Frontal cortex (tissue), 4 donors: ENCODE data around the gene CNTN4. TPM values are rescaled to one million over a fixed set of nuclear protein-coding genes. Genes with fewer than 3 reads are reported as not detected.
"Not testable (repeated sequence)": the region's sequence is repeated elsewhere in the genome, so short reads cannot be mapped to it uniquely, and the experiment has no call there.

Experiments
- DNase-seq, 2 donors: peaks; one replicate each; pipeline ENCODE4 v3.0.0; 2012; ENCODE audit warnings: low spot score in 2 of 2
- FAIRE-seq: peaks from 2 replicates; lab custom pipeline; 2012; peaks lifted over from hg19 to GRCh38; lab: Jason Lieb, UNC
- total RNA-seq: library from RNA; depleted of rRNA; stranded (reverse); fragments of >200 nt; gene quantifications from one replicate; pipeline ENCODE4 v1.2.3, GENCODE V29; 2014
- donor health status: control.
- donor health status: control.
- donor health status: control.

CNTN4 gene
- total RNA-seq, 1 donor from 2014 or later: 134 TPM

DNA sequence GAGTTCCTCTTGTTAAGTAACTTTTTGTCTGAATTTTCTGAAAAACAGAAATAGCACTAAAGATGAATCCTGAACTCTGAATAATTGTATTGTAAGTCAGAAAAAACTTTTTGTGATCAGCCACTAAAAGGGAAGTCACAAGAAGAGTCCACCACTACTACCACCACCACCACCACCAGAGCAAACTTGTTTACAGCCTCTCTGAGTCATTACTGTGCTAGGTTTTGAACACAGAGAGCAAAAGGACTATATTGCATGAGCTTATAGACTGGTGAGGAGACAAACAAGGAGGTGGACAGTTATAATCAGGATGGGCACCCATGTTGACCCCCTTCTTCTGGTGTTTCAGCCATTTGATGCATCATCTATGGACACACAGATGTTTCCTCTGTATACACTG lies 869.8 kb downstream of the CNTN4 start:
- DNase-seq (no peak), FAIRE-seq (no peak)

DNA sequence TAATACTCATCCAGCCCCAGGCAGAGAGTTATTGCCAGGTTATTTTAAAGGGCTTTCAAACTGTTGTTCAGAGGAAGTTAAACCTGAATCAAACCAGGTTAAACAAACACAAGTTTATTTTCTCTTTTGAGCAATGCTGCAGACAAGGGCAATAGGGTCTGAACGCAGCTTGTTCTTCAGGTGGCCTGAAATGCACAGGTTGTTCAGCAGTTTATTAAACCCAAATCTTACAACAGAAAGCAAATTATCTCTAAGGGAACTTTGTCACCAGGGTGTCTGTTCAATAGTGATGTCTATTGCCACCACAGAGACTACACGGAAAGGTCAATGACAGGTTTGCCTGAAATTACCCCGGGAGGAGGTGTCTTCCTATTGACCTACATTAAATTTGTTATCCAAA lies 877.5 kb downstream of the CNTN4 start:
- DNase-seq (no peak), FAIRE-seq (no peak)

- DNase-seq: no peak
- no peak for FAIRE-seq
Observed at GRCh38 chr3:2976796-2977195, 878.1 kb downstream of the CNTN4 start.

GRCh38 chr3:2978977-2979732 lies 880.5 kb downstream of the CNTN4 start:
- DNase-seq (no peak), FAIRE-seq (no peak)

- FAIRE-seq (no peak), DNase-seq (no peak)
Observed at GRCh38 chr3:2984005-2984830, 885.6 kb downstream of the CNTN4 start.

GRCh38 chr3:2984831-2985220 lies 886.2 kb downstream of the CNTN4 start:
- no peak for FAIRE-seq
- no peak for DNase-seq

DNA sequence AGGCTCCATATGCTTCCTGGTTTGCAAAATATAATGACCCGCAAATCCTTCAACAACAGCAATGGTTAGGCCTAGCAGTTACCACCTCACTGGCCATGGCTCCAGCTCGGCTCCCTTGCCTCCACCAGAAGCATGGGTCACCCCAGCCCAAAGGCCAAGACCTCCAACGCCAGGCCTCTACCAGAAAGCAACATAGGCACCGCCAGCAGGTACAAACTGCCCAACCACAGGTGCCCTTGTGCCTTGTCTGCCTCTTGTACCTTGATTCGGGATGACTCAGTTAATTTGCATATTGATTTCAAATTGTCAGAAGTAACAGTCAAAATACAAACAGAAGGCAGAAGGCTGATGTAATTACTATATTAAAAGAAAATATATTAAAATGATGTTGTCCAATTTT lies 886.8 kb downstream of the CNTN4 start:
- no peak for FAIRE-seq

DNA sequence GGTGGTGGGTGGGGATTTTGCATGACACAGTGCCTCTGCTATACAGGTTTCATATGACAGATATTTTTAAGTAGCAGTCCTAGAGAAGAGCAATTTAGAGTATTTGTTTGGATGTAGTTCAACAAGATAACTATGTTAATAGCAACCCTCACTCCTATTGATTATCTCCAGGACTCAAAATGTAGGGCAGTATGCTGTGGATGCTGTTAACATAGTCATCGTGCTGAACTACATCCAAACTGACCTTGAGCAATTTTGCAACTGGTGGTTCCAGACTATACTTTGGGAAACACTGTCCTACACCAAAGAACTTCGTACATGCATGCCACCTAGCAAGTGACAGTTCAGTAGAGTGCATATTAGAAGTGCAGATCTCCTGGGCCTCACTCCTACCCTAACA lies 893.9 kb downstream of the CNTN4 start:
- no peak for DNase-seq
- no peak for FAIRE-seq

More for the DNA sequence above, 886.8 kb downstream of the CNTN4 start:
- no peak for DNase-seq

- DNase-seq, FAIRE-seq: not testable (repeated sequence)
Observed at GRCh38 chr3:2993130-2993529, 894.5 kb downstream of the CNTN4 start.

GRCh38 chr3:2993736-2994135 lies 895.1 kb downstream of the CNTN4 start:
- FAIRE-seq: no peak
- no peak for DNase-seq

GRCh38 chr3:2995195-2995594 lies 896.5 kb downstream of the CNTN4 start:
- no peak for DNase-seq

GRCh38 chr3:3005146-3005744 lies 906.6 kb downstream of the CNTN4 start:
- FAIRE-seq: no peak
- DNase-seq: peak in 1 of 2 donors; percentile 8

More at GRCh38 chr3:2995195-2995594, 896.5 kb downstream of the CNTN4 start:
- FAIRE-seq: no peak

- FAIRE-seq (no peak), DNase-seq (no peak)
Observed at GRCh38 chr3:3013317-3014052, 914.8 kb downstream of the CNTN4 start.

GRCh38 chr3:3015185-3016089 lies 916.8 kb downstream of the CNTN4 start:
- peak; percentile 19 to 36 for DNase-seq
- FAIRE-seq: peak; percentile 40

DNA sequence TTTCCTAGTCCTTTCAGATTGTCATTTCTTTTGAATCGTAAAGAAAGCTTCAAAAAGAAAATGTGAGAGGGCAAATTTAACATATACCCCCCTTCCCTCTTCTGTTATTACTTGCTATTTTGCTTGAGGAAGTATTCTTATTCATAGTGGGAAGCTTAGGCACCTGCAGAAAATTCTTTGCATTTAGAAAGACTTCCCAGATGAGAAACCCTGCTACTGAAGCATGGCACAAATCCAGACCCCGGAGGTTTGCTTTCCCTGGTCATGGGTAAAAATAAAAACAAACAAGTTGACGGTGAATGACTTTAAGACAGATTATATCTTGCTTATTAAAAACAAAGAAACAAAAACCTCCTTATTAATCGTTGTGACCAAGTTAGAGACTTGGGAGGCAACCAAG lies 917.6 kb downstream of the CNTN4 start:
- no peak for FAIRE-seq

GRCh38 chr3:3020209-3020608 lies 921.5 kb downstream of the CNTN4 start:
- FAIRE-seq (no peak), DNase-seq (no peak)

More for the DNA sequence above, 917.6 kb downstream of the CNTN4 start:
- no peak for DNase-seq

- no peak for DNase-seq
Observed at GRCh38 chr3:3023111-3023745, 924.6 kb downstream of the CNTN4 start.

GRCh38 chr3:3027976-3028567 lies 929.4 kb downstream of the CNTN4 start:
- no peak for DNase-seq
- FAIRE-seq: no peak

More at GRCh38 chr3:3023111-3023745, 924.6 kb downstream of the CNTN4 start:
- FAIRE-seq: no peak
